OCI-LY3 (cell line): ENCODE results near the gene ARHGAP10.
A peak's percentile ranks its signal among the peaks of the same experiment; 100 is the strongest.

ENCODE experiments used
- H2AFZ ChIP-seq: fragments of 200-600, 300-600 bp; shearing (Covaris generic); 2 replicates; pipeline ENCODE4 v1.6.0; 2014; ENCODE audit warnings: antibody characterized with exemption, low read depth, low read length
- H3K27ac ChIP-seq: fragments of 200-600, 300-600 bp; sonication (generic); 2 replicates; pipeline ENCODE4 v1.5.1; 2014; ENCODE audit warnings: mild to moderate bottlenecking, low read length, moderate library complexity, mixed read lengths
- H3K27me3 ChIP-seq: fragments of 200-600, 300-600 bp; sonication (generic); 2 replicates; pipeline ENCODE4 v1.6.1; 2014; ENCODE audit warnings: low read depth, low read length, mixed read lengths
- H3K36me3 ChIP-seq: fragments of 200-600, 300-600 bp; sonication (generic); replicated peaks from 2 replicates; pipeline ENCODE3; 2014; ENCODE audit warnings: low read depth, low read length, mixed read lengths
- H3K4me1 ChIP-seq: fragments of 300-600, 200-600 bp; sonication (generic); 2 replicates; pipeline ENCODE4 v1.6.1; 2014; ENCODE audit warnings: low read length, mixed read lengths
- H3K4me2 ChIP-seq: fragments of 200-600, 300-600 bp; sonication (generic); 2 replicates; pipeline ENCODE4 v1.6.1; 2014; ENCODE audit warnings: low read length, mixed read lengths
- H3K4me3 ChIP-seq: fragments of 300-600, 200-600 bp; sonication (generic); 2 replicates; pipeline ENCODE4 v1.5.1; 2014; ENCODE audit warnings: antibody characterized with exemption, mild to moderate bottlenecking, low read length, moderate library complexity
- H3K79me2 ChIP-seq: fragments of 300-600, 200-600 bp; shearing (Covaris generic); 2 replicates; pipeline ENCODE4 v1.6.1; 2014; ENCODE audit warnings: mild to moderate bottlenecking, low read length, mixed read lengths
- H3K9ac ChIP-seq: fragments of 300-600, 200-600 bp; shearing (Covaris generic); 2 replicates; pipeline ENCODE4 v1.6.0; 2014; ENCODE audit warnings: mild to moderate bottlenecking, low read length, moderate library complexity
- H3K9me3 ChIP-seq: fragments of 200-600, 300-600 bp; shearing (Covaris generic); 2 replicates; pipeline ENCODE4 v1.6.1; 2014; ENCODE audit warnings: low read length, mixed read lengths; ENCODE audit not compliant: insufficient read depth
- H4K20me1 ChIP-seq: fragments of 200-600, 300-600 bp; sonication (generic); 2 replicates; pipeline ENCODE4 v1.6.1; 2016; ENCODE audit warnings: low read length, mixed read lengths; ENCODE audit not compliant: insufficient read depth
- CTCF ChIP-seq: fragments of 200-600, 300-600 bp; sonication (generic); IDR thresholded peaks from 2 replicates; pipeline ENCODE4 v1.5.1; 2014; ENCODE audit warnings: antibody characterized with exemption, low read length, low read depth
- EZH2phosphoT487 ChIP-seq: fragments of 200-600 bp; shearing (Covaris generic); IDR thresholded peaks from 2 replicates; pipeline ENCODE4 v1.6.1; 2018; ENCODE audit warnings: antibody characterized with exemption, mixed run types, low read depth

The ARHGAP10 gene

GRCh38 chr4:147864607-147865006 is 132.7 kb downstream of the ARHGAP10 start:
- Histone ChIP-seq H3K9ac (no peak overlapping the region), H3K9me3 (no peaks in the 10 kb centered on the region), H4K20me1 (no peaks in the 10 kb centered on the region), H3K4me3 (no peak overlapping the region), H3K79me2 (no peaks in the 10 kb centered on the region), H3K27ac (no peak overlapping the region), H3K27me3 (no peaks in the 10 kb centered on the region), H3K36me3 (no peaks in the 10 kb centered on the region), H3K4me2 (no peak overlapping the region), H2AFZ (no peak overlapping the region), H3K4me1 (peaks cover 10% of the 10 kb centered on the region)
- no peak for TF ChIP-seq CTCF
- no peak for TF ChIP-seq EZH2phosphoT487

- no peak overlapping the region for H3K9ac ChIP-seq
- TF ChIP-seq EZH2phosphoT487 (no peak), CTCF (no peak)
- H3K27me3 ChIP-seq: no peaks in the 10 kb centered on the region
- no peaks in the 10 kb centered on the region for H3K79me2 ChIP-seq
- no peaks in the 10 kb centered on the region for H3K9me3 ChIP-seq
- H4K20me1 ChIP-seq: no peaks in the 10 kb centered on the region
- H3K36me3 ChIP-seq: no peaks in the 10 kb centered on the region
- no peak overlapping the region for H2AFZ ChIP-seq
- H3K4me3 ChIP-seq: no peak overlapping the region
- no peak overlapping the region for H3K4me2 ChIP-seq
- H3K27ac ChIP-seq: no peak overlapping the region
- peaks cover 10% of the 10 kb centered on the region for H3K4me1 ChIP-seq
Measured at GRCh38 chr4:147865926-147866325, 134.0 kb downstream of the ARHGAP10 start.

- Histone ChIP-seq H3K9ac (no peak overlapping the region), H3K27ac (no peak overlapping the region), H2AFZ (no peak overlapping the region), H4K20me1 (no peaks in the 10 kb centered on the region), H3K4me2 (no peak overlapping the region), H3K9me3 (no peaks in the 10 kb centered on the region), H3K36me3 (no peaks in the 10 kb centered on the region), H3K4me1 (peaks cover 10% of the 10 kb centered on the region), H3K4me3 (no peak overlapping the region), H3K27me3 (no peaks in the 10 kb centered on the region), H3K79me2 (no peaks in the 10 kb centered on the region)
- TF ChIP-seq CTCF: peak; percentile 100
- no peak for TF ChIP-seq EZH2phosphoT487
Measured at GRCh38 chr4:147866532-147867271, 134.8 kb downstream of the ARHGAP10 start.

- no peaks in the 10 kb centered on the region for H3K79me2 ChIP-seq
- H4K20me1 ChIP-seq: no peaks in the 10 kb centered on the region; the same call in 1 of the 2 replicates
- H2AFZ ChIP-seq: no peak overlapping the region
- TF ChIP-seq EZH2phosphoT487: no peak
- no peak for TF ChIP-seq CTCF
- no peak overlapping the region for H3K9ac ChIP-seq
- no peak overlapping the region for H3K4me3 ChIP-seq
- H3K4me1 ChIP-seq: peaks cover 3% of the 10 kb centered on the region; the same call in 1 of the 2 replicates
- H3K27me3 ChIP-seq: no peaks in the 10 kb centered on the region
- H3K27ac ChIP-seq: no peak overlapping the region
- H3K9me3 ChIP-seq: no peaks in the 10 kb centered on the region
- peaks cover 4% of the 10 kb centered on the region for H3K36me3 ChIP-seq
- no peak overlapping the region for H3K4me2 ChIP-seq
Measured at GRCh38 chr4:147874109-147874508, 142.2 kb downstream of the ARHGAP10 start.
